Epithelial cell of proximal tubule (primary cell): ENCODE measurements around the gene KIF25. TPM values are rescaled to one million over a fixed set of nuclear protein-coding genes. Genes with fewer than 3 reads are reported as not detected.

ENCODE experiments used
- DNase-seq: peaks from one replicate; pipeline ENCODE4 v3.0.0-alpha.2; 2011; ENCODE audit warnings: low read depth
- H3K4me3 ChIP-seq: 2 replicates; pipeline ENCODE4 v1.5.1; 2011; ENCODE audit warnings: low read depth, mild to moderate bottlenecking, low read length
- total RNA-seq: library from RNA; depleted of rRNA; stranded (reverse); fragments of >200 nt; gene quantifications from 2 replicates; pipeline ENCODE4 v1.2.3, GENCODE V29; 2015
- TF ChIP-seq, protein P1 (sequence below): conservative IDR thresholded peaks from 2 replicates; pipeline ENCODE4 v1.5.1; 2012; ENCODE audit warnings: low read depth, mild to moderate bottlenecking, low read length

Gene KIF25
- total RNA-seq, 1 donor from 2014 or later = not detected

DNA sequence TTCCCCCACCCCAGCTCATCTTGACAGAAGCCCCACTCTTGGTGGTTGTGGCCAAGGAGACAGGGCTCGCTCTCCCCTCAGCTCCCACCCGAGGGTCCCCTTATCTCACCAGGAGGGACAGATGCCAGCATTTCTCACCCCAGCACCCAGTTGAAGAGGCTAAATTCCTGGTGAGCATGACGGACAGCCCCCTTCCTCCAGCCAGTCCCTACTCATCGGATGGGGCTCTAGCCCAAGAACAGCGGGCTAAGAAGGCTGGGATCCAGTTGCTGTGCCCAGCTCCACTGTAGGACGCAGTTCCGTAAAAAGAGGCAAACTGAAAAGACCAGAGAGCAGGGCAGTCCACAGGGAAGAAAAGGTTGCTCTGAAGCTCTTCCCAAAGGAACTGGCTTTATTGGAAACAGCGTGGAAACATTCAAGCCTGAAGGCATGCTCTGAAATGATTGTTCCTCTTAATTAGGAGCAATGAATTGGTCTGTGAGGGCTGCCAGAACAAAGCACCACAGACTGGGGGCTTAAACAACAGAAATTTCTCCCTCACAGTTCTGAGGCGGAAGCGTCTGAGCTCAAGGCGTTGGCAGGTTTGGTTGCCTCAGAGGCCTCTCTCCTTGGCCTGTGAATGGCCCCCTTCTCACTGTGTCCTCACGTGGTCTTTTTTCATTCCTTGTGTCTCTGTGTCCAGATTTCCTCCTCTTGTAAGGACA lies 17.9 kb upstream of the KIF25 start:
- TF ChIP-seq, protein P1, sequence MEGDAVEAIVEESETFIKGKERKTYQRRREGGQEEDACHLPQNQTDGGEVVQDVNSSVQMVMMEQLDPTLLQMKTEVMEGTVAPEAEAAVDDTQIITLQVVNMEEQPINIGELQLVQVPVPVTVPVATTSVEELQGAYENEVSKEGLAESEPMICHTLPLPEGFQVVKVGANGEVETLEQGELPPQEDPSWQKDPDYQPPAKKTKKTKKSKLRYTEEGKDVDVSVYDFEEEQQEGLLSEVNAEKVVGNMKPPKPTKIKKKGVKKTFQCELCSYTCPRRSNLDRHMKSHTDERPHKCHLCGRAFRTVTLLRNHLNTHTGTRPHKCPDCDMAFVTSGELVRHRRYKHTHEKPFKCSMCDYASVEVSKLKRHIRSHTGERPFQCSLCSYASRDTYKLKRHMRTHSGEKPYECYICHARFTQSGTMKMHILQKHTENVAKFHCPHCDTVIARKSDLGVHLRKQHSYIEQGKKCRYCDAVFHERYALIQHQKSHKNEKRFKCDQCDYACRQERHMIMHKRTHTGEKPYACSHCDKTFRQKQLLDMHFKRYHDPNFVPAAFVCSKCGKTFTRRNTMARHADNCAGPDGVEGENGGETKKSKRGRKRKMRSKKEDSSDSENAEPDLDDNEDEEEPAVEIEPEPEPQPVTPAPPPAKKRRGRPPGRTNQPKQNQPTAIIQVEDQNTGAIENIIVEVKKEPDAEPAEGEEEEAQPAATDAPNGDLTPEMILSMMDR = no peak
- DNase-seq = no peak
- no peak overlapping the region for H3K4me3 ChIP-seq

DNA sequence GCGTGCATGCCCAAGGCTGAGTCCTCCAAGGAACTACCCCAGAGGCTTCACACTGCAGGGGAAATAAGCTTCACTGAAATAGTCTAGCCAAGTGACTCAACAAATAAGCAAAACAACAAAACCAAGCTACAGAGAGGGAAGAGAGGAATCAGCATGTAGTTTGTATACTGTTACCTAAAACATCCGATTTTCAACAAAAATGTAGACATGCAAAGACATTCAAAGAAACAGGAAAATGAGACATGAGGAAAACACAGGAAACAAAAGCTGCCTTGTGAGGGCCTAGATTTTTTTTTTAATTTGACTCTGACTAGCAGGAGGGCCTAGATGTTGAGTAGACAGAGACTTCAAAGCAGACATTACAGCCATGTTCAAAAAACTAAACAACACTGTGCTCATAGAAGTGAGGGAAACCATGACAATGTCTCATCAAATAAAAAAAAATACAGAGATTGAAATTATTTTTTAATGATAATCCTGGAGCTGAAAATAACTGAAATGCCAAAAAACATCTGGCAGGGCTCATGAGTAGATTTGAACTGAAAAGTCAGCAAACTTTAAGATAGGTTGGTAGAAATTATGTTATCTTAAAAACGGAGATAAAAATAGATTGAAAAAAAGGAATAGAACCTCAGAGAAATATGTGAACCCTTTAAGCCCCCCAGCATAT lies 16.4 kb upstream of the KIF25 start:
- no peak overlapping the region for H3K4me3 ChIP-seq
- no peak for DNase-seq
- TF ChIP-seq, protein P1 = no peak

DNA sequence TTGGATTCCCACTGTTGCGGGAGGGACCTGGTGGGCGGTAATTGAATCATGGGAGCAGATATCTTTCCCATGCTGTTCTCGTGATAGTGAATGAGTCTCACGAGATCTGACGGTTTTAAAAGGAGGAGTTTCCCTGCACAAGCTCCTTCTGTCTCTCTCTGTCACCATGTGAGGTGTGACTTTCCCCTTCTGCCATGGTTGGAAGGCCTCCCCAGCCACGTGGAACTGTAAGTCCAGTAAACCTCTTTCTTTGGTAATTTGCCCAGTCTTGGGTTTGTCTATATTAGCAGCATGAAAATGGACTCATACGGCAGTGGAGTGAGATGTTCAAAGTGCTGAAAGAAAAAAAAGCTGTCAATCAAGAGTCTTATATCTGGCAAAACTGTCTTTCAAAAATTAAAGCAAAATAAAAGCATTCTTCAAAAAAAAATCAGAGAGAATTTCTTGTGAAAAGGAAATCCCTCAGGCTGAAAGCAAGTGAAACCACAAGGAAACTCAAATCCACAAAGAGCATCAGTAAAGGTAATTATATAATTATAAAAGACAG lies 15.5 kb upstream of the KIF25 start:
- TF ChIP-seq, protein P1 = no peak
- H3K4me3 ChIP-seq = no peak overlapping the region
- no peak for DNase-seq

DNA sequence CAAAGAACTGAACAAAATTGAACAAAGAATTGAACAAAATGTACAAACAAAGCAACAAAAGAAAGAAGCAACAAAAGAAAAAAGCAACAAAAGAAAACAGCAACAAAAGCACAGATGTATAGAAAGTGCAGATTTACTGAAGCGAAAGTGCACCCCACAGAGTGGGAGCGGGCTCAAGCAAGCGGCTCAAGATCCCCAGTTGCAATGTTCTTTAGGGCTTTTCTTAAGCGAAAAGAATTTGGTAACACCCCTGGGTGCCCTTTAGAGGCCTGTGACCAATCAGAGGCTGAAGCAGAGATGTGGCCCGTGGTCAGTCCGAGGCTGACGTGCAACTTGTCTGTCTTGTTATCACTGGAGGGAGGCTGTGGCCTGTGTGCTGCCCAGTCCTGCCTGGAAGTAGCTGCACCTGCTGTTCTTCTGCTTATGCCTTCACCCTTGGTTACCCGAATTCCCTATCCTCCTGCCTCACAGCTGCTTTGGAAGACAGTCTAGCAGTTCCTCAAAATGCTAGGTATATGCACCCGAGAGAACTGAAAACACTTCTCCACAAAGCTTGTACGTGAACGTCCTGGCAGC lies 13.2 kb upstream of the KIF25 start:
- TF ChIP-seq, protein P1 = no peak
- DNase-seq = no peak
- H3K4me3 ChIP-seq = no peak overlapping the region

DNA sequence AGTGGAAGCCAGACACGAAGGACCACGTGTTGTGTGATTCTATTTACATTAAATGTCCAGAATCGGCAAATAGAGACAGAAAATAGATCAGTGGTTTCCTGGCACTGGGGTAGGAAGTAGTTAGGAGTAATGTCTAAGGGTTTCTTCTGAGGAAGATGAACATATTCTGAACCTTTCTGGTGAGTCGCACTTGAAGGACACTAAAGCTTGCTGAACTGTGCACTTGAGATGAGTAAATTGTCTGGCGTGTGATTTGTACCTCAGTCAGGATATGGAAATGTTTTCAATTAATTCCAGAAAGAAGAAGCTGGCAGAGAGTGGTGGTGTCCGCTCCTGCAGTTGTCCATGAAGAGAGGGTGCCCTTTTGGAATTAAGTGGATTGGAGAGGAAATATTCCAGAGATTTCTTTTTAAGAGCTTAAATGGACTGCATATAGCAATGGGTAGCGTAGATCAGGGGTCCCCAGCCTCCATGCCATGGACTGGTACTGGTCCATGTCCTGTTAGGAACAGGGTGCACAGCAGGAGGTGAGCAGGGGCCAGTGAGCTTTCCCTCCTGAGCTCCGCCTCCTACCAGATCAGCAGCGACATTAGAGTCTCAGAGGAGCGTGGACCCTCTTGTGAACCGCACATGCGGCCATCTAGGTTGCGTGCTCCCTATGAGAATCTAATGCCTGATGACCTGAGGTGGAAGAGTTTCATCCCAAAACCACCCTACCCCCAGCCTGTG lies 12.4 kb upstream of the KIF25 start:
- TF ChIP-seq, protein P1 = no peak
- no peak for DNase-seq

DNA sequence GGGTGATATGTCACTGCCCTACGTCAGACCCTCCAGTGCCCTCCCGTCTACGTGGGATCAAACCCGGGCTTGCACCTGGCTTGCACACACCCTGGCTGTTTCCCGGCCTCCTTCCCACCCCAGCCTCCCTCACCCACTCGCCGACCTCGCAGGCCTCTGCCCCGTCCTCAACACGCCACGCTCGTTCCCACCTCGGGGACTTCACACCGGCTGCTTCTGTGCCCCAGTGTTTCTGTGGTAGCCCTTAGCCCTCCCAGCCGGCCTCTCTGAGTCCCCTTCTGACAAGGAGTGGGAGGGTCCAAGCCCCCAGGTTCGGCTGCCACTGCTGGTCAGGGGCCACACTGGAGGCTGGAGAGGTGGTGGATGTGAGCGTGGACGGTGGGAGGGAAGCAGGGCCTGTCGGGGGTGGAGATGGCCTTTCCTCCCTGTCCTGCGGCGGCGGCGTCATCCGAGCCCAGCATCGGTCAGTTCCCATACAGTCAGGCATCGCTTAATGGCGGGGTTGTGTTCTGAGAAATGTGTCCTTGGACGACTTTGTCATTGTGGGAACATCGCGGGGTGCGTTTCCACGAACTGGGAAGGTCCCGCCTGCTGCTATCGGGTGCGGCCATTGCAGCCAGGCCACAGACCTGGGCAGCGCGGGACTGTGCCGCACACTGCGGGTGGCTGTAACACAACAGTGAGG lies 11.4 kb upstream of the KIF25 start:
- no peak overlapping the region for H3K4me3 ChIP-seq
- TF ChIP-seq, protein P1 = no peak
- no peak for DNase-seq

More for the DNA sequence above, 12.4 kb upstream of the KIF25 start:
- H3K4me3 ChIP-seq = no peak overlapping the region
